Activated T-cell treated with anti-CD3 and anti-CD28 coated beads, Interleukin-2, amount 50 U/mL, for 24 hours (primary cell): ENCODE results near the gene CFB.
"Not testable (repeated sequence)": the region's sequence is repeated elsewhere in the genome, so short reads cannot be mapped to it uniquely, and the experiment has no call there.

Experiments
- DNase-seq: peaks from one replicate; pipeline ENCODE4 v3.0.0-alpha.2; 2020
- H3K27ac Mint-ChIP-seq: 2 replicates; pipeline ENCODE4 v1.8.0; 2020; ENCODE audit warnings: mild to moderate bottlenecking, mixed read lengths
- H3K27me3 Mint-ChIP-seq: 2 replicates; pipeline ENCODE4 v1.8.0; 2020; ENCODE audit warnings: mixed read lengths
- H3K36me3 Mint-ChIP-seq: 2 replicates; pipeline ENCODE4 v1.8.0; 2020; ENCODE audit warnings: low read depth, mixed read lengths
- H3K4me1 Mint-ChIP-seq: 2 replicates; pipeline ENCODE4 v1.8.0; 2020; ENCODE audit warnings: low read depth, mixed read lengths
- H3K4me3 Mint-ChIP-seq: 2 replicates; pipeline ENCODE4 v1.8.0; 2020; ENCODE audit warnings: mild to moderate bottlenecking, moderate library complexity, mixed read lengths
- H3K9me3 Mint-ChIP-seq: 2 replicates; pipeline ENCODE4 v1.8.0; 2020; ENCODE audit warnings: mixed read lengths

Gene CFB

GRCh38 chr6:31927863-31928671, 17.8 kb upstream of the CFB start:
- no peak for DNase-seq
- Mint-ChIP-seq H3K27ac (no peak overlapping the region), H3K9me3 (no peaks in the 10 kb centered on the region), H3K36me3 (no peaks in the 10 kb centered on the region), H3K4me1 (no peaks in the 10 kb centered on the region), H3K4me3 (no peak overlapping the region), H3K27me3 (peaks cover 3% of the 10 kb centered on the region)

- H3K4me3 Mint-ChIP-seq = no peak overlapping the region
- no peak overlapping the region for H3K27ac Mint-ChIP-seq
- no peak for DNase-seq
- H3K36me3 Mint-ChIP-seq = no peaks in the 10 kb centered on the region
- H3K9me3 Mint-ChIP-seq = no peaks in the 10 kb centered on the region
- H3K4me1 Mint-ChIP-seq = no peaks in the 10 kb centered on the region
- H3K27me3 Mint-ChIP-seq = peaks cover 7% of the 10 kb centered on the region
Measured at GRCh38 chr6:31928672-31928939, 17.3 kb upstream of the CFB start.

- H3K27ac Mint-ChIP-seq = no peak overlapping the region
- no peaks in the 10 kb centered on the region for H3K9me3 Mint-ChIP-seq
- no peaks in the 10 kb centered on the region for H3K36me3 Mint-ChIP-seq
- no peak overlapping the region for H3K4me3 Mint-ChIP-seq
- H3K4me1 Mint-ChIP-seq = no peaks in the 10 kb centered on the region
- DNase-seq = no peak
- peaks cover 7% of the 10 kb centered on the region for H3K27me3 Mint-ChIP-seq
Measured at GRCh38 chr6:31930962-31931361, 14.9 kb upstream of the CFB start.

- not testable (repeated sequence) for H3K27me3 Mint-ChIP-seq, H3K4me3 Mint-ChIP-seq, DNase-seq, H3K27ac Mint-ChIP-seq, H3K4me1 Mint-ChIP-seq, H3K9me3 Mint-ChIP-seq, H3K36me3 Mint-ChIP-seq
Measured at GRCh38 chr6:31932137-31932536, 13.8 kb upstream of the CFB start.

- Mint-ChIP-seq H3K4me3 (no peak overlapping the region), H3K27me3 (peaks cover 7% of the 10 kb centered on the region), H3K9me3 (no peaks in the 10 kb centered on the region)
Measured at GRCh38 chr6:31933537-31933936, 12.4 kb upstream of the CFB start.

DNA sequence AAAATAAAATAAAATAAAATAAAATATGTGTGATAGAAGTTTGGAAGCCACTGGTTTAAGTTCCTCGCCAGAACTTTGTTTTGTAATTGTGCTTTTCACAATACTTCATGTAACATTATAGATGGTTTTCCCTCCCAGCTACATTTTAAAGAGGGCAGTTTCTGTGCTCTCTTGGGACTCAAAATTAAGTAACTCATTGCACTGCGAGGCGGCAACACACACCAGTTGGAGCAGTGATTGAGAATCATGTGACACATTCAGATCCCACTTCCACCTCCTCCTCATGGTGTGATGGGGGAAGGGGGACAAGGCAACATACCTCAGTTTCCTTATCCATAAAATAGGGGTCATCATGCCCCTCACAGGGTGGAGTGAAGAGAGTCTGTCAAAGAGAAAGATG, 10.9 kb upstream of the CFB start:
- DNase-seq = no peak
- no peaks in the 10 kb centered on the region for H3K36me3 Mint-ChIP-seq
- H3K27ac Mint-ChIP-seq = no peak overlapping the region
- H3K4me1 Mint-ChIP-seq = no peaks in the 10 kb centered on the region
- no peak overlapping the region for H3K4me3 Mint-ChIP-seq
- H3K9me3 Mint-ChIP-seq = no peaks in the 10 kb centered on the region
- peaks cover 7% of the 10 kb centered on the region for H3K27me3 Mint-ChIP-seq

More at GRCh38 chr6:31933537-31933936, 12.4 kb upstream of the CFB start:
- Mint-ChIP-seq H3K4me1 (no peaks in the 10 kb centered on the region), H3K36me3 (no peaks in the 10 kb centered on the region), H3K27ac (no peak overlapping the region)
- no peak for DNase-seq

DNA sequence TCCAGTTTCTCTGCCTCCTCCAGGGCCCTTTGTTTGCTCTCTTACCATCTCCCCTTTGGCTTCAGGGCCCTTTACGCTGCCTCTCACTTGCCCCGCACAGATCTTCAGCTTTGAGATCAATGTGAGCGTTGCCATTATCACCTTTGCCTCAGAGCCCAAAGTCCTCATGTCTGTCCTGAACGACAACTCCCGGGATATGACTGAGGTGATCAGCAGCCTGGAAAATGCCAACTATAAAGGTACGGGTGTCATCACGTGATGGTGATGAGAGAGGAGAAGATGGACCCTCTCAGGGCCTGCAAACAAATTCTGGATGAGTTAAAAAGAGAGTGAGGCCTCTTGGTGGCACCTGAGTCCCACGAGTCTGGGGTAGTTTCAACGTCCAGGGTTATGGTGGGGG, 10.1 kb upstream of the CFB start:
- H3K4me3 Mint-ChIP-seq = no peak overlapping the region
- DNase-seq = no peak
- peaks cover 7% of the 10 kb centered on the region for H3K27me3 Mint-ChIP-seq
- H3K9me3 Mint-ChIP-seq = no peaks in the 10 kb centered on the region
- H3K4me1 Mint-ChIP-seq = no peaks in the 10 kb centered on the region
- no peak overlapping the region for H3K27ac Mint-ChIP-seq
- H3K36me3 Mint-ChIP-seq = no peaks in the 10 kb centered on the region

GRCh38 chr6:31940256-31940664, 5.6 kb upstream of the CFB start:
- DNase-seq = no peak
- Mint-ChIP-seq H3K4me3 (no peak overlapping the region), H3K9me3 (no peaks in the 10 kb centered on the region), H3K4me1 (peaks cover 2% of the 10 kb centered on the region), H3K36me3 (no peaks in the 10 kb centered on the region), H3K27ac (no peak overlapping the region), H3K27me3 (peaks cover 18% of the 10 kb centered on the region)

GRCh38 chr6:31943742-31944141, 2.2 kb upstream of the CFB start:
- no peaks in the 10 kb centered on the region for H3K36me3 Mint-ChIP-seq

DNA sequence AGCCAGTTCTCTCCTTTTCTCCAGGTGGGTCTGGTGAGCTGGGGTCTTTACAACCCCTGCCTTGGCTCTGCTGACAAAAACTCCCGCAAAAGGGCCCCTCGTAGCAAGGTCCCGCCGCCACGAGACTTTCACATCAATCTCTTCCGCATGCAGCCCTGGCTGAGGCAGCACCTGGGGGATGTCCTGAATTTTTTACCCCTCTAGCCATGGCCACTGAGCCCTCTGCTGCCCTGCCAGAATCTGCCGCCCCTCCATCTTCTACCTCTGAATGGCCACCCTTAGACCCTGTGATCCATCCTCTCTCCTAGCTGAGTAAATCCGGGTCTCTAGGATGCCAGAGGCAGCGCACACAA, 765 bp upstream of the CFB start:
- H3K27ac Mint-ChIP-seq = no peak overlapping the region
- DNase-seq = no peak
- peaks cover 19% of the 10 kb centered on the region for H3K27me3 Mint-ChIP-seq
- peaks cover 8% of the 10 kb centered on the region for H3K4me1 Mint-ChIP-seq
- no peaks in the 10 kb centered on the region for H3K9me3 Mint-ChIP-seq
- H3K4me3 Mint-ChIP-seq = no peak overlapping the region
- no peaks in the 10 kb centered on the region for H3K36me3 Mint-ChIP-seq

More at GRCh38 chr6:31943742-31944141, 2.2 kb upstream of the CFB start:
- peaks cover 19% of the 10 kb centered on the region for H3K27me3 Mint-ChIP-seq
- H3K9me3 Mint-ChIP-seq = no peaks in the 10 kb centered on the region
- DNase-seq = no peak
- H3K27ac Mint-ChIP-seq = no peak overlapping the region
- H3K4me3 Mint-ChIP-seq = no peak overlapping the region
- H3K4me1 Mint-ChIP-seq = peaks cover 8% of the 10 kb centered on the region

GRCh38 chr6:31946370-31946885, 533 bp downstream of the CFB start:
- Mint-ChIP-seq H3K4me1 (peaks cover 8% of the 10 kb centered on the region), H3K27me3 (peaks cover 19% of the 10 kb centered on the region), H3K27ac (peak overlapping the region; percentile 0), H3K9me3 (no peaks in the 10 kb centered on the region), H3K36me3 (peaks cover 10% of the 10 kb centered on the region), H3K4me3 (no peak overlapping the region)
- no peak for DNase-seq

GRCh38 chr6:31947070-31947675, 1.3 kb downstream of the CFB start:
- DNase-seq = no peak
- H3K27ac Mint-ChIP-seq = no peak overlapping the region
- peaks cover 8% of the 10 kb centered on the region for H3K4me1 Mint-ChIP-seq
- peaks cover 17% of the 10 kb centered on the region for H3K36me3 Mint-ChIP-seq
- H3K27me3 Mint-ChIP-seq = peaks cover 17% of the 10 kb centered on the region
- no peak overlapping the region for H3K4me3 Mint-ChIP-seq
- H3K9me3 Mint-ChIP-seq = no peaks in the 10 kb centered on the region

DNA sequence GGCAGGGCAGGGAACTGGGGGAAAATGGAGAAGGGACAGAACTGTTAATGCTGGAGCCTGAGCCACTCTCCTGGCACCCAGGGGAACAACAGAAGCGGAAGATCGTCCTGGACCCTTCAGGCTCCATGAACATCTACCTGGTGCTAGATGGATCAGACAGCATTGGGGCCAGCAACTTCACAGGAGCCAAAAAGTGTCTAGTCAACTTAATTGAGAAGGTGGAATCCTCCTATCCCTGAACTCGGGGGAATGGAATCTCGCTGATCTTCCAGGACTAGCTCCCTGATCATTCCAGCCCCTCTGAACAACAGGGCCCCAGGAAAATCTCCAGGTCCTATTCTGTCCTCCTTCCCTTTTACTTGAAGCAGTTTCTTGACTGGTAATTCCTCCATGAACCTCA, 2.0 kb downstream of the CFB start:
- H3K36me3 Mint-ChIP-seq = peaks cover 24% of the 10 kb centered on the region
- DNase-seq = no peak
- H3K4me1 Mint-ChIP-seq = peaks cover 8% of the 10 kb centered on the region
- H3K27ac Mint-ChIP-seq = no peak overlapping the region
- H3K4me3 Mint-ChIP-seq = no peak overlapping the region
- H3K9me3 Mint-ChIP-seq = no peaks in the 10 kb centered on the region
- H3K27me3 Mint-ChIP-seq = peaks cover 11% of the 10 kb centered on the region

GRCh38 chr6:31948306-31948705, 2.4 kb downstream of the CFB start:
- H3K4me1 Mint-ChIP-seq = peaks cover 8% of the 10 kb centered on the region
- no peaks in the 10 kb centered on the region for H3K9me3 Mint-ChIP-seq
- DNase-seq = no peak
- no peak overlapping the region for H3K27ac Mint-ChIP-seq
- H3K4me3 Mint-ChIP-seq = no peak overlapping the region
- peaks cover 11% of the 10 kb centered on the region for H3K27me3 Mint-ChIP-seq
- H3K36me3 Mint-ChIP-seq = peaks cover 29% of the 10 kb centered on the region

GRCh38 chr6:31948753-31949413, 3.0 kb downstream of the CFB start:
- no peak for DNase-seq
- H3K27me3 Mint-ChIP-seq = peaks cover 8% of the 10 kb centered on the region
- peaks cover 8% of the 10 kb centered on the region for H3K4me1 Mint-ChIP-seq
- no peak overlapping the region for H3K4me3 Mint-ChIP-seq
- H3K36me3 Mint-ChIP-seq = peaks cover 34% of the 10 kb centered on the region
- H3K27ac Mint-ChIP-seq = no peak overlapping the region
- H3K9me3 Mint-ChIP-seq = no peaks in the 10 kb centered on the region
